Parathyroid adenoma (tissue), 2 donors: ENCODE results near the gene SELENOI.

Experiments
- H2AFZ ChIP-seq: fragments of 300-600 bp; sonication (generic); one replicate; pipeline ENCODE4 v1.7.0; 2017; ENCODE audit warnings: antibody characterized with exemption, mild to moderate bottlenecking
- H3K27ac ChIP-seq: fragments of 300-600 bp; sonication (generic); one replicate; pipeline ENCODE4 v1.7.0; 2017
- H3K27me3 ChIP-seq: fragments of 300-600 bp; sonication (generic); one replicate; pipeline ENCODE4 v1.7.0; 2017; ENCODE audit warnings: low read length; ENCODE audit not compliant: control insufficient read depth, insufficient read depth
- H3K36me3 ChIP-seq: fragments of 300-600 bp; sonication (generic); one replicate; pipeline ENCODE4 v1.7.0; 2017; ENCODE audit warnings: low read length; ENCODE audit not compliant: control insufficient read depth, insufficient read depth
- H3K4me1 ChIP-seq: fragments of 300-600 bp; sonication (generic); one replicate; pipeline ENCODE4 v1.7.0; 2017; ENCODE audit warnings: control low read depth
- H3K4me2 ChIP-seq: fragments of 300-600 bp; sonication (generic); one replicate; pipeline ENCODE4 v1.7.0; 2017; ENCODE audit warnings: low read length
- H3K4me3 ChIP-seq: fragments of 300-600 bp; sonication (generic); one replicate; pipeline ENCODE4 v1.7.0; 2017; ENCODE audit warnings: low read depth, low read length
- H3K79me2 ChIP-seq: fragments of 300-600 bp; sonication (generic); one replicate; pipeline ENCODE4 v1.7.0; 2017; ENCODE audit warnings: control low read depth
- H3K9ac ChIP-seq: fragments of 300-600 bp; sonication (generic); one replicate; pipeline ENCODE4 v1.7.0; 2017; ENCODE audit warnings: mild to moderate bottlenecking
- H3K9me3 ChIP-seq: fragments of 300-600 bp; sonication (generic); one replicate; pipeline ENCODE4 v1.7.0; 2017; ENCODE audit warnings: low read length; ENCODE audit not compliant: control insufficient read depth
- CTCF ChIP-seq: fragments of 300-600 bp; sonication (generic); IDR thresholded peaks from one replicate; pipeline ENCODE4 v1.7.0; 2017; ENCODE audit warnings: antibody characterized with exemption, mild to moderate bottlenecking
- donor health status: primary hyperparathyroidism.

The SELENOI gene

GRCh38 chr2:26442301-26442700 lies 96.4 kb downstream of the SELENOI start:
- H3K4me2 ChIP-seq = no peak overlapping the region
- no peaks in the 10 kb centered on the region for H3K4me1 ChIP-seq
- H3K4me3 ChIP-seq = no peak overlapping the region
- no peak for TF ChIP-seq CTCF
- H3K9me3 ChIP-seq = no peaks in the 10 kb centered on the region
- no peak overlapping the region for H3K27ac ChIP-seq
- no peaks in the 10 kb centered on the region for H3K36me3 ChIP-seq
- no peak overlapping the region for H3K9ac ChIP-seq
- no peaks in the 10 kb centered on the region for H3K27me3 ChIP-seq
- no peak overlapping the region for H2AFZ ChIP-seq
- no peaks in the 10 kb centered on the region for H3K79me2 ChIP-seq

- Histone ChIP-seq H3K27me3 (no peaks in the 10 kb centered on the region), H3K4me1 (no peaks in the 10 kb centered on the region), H3K9me3 (no peaks in the 10 kb centered on the region), H3K9ac (no peak overlapping the region), H3K4me2 (no peak overlapping the region), H3K4me3 (no peak overlapping the region), H3K36me3 (no peaks in the 10 kb centered on the region), H3K27ac (no peak overlapping the region), H3K79me2 (no peaks in the 10 kb centered on the region), H2AFZ (no peak overlapping the region)
- no peak for TF ChIP-seq CTCF
These were observed 96.8 kb downstream of the SELENOI start for GRCh38 chr2:26442707-26443106.

- no peak overlapping the region for H3K27ac ChIP-seq
- H3K9ac ChIP-seq = no peak overlapping the region
- no peaks in the 10 kb centered on the region for H3K4me1 ChIP-seq
- no peak overlapping the region for H3K4me3 ChIP-seq
- no peak overlapping the region for H2AFZ ChIP-seq
- TF ChIP-seq CTCF = no peak
- H3K27me3 ChIP-seq = no peaks in the 10 kb centered on the region
- H3K79me2 ChIP-seq = no peaks in the 10 kb centered on the region
- H3K4me2 ChIP-seq = no peak overlapping the region
- no peaks in the 10 kb centered on the region for H3K36me3 ChIP-seq
- H3K9me3 ChIP-seq = no peaks in the 10 kb centered on the region
These were observed 98.3 kb downstream of the SELENOI start for GRCh38 chr2:26444236-26444635.
